Activated gamma-delta T cell (primary cell): ENCODE measurements around the gene NDUFAB1.
A peak's percentile ranks its signal among the peaks of the same experiment; 100 is the strongest.
"Not testable (repeated sequence)": the region's sequence is repeated elsewhere in the genome, so short reads cannot be mapped to it uniquely, and the experiment has no call there.

ENCODE experiments used
- DNase-seq: peaks from one replicate; lab custom pipeline; 2025; lab: John Stamatoyannopoulos, UW

NDUFAB1 gene

GRCh38 chr16:23584186-23585076 is 11.7 kb downstream of the NDUFAB1 start:
- DNase-seq: no peak

GRCh38 chr16:23583271-23583670 is 12.8 kb downstream of the NDUFAB1 start:
- not testable (repeated sequence) for DNase-seq

- DNase-seq: no peak
Observed at GRCh38 chr16:23581764-23582163, 14.4 kb downstream of the NDUFAB1 start.

- DNase-seq: no peak
Observed at GRCh38 chr16:23580391-23580790, 15.7 kb downstream of the NDUFAB1 start.

- no peak for DNase-seq
Observed at GRCh38 chr16:23579371-23579770, 16.7 kb downstream of the NDUFAB1 start.

- DNase-seq: no peak
Observed at GRCh38 chr16:23578101-23578830, 17.9 kb downstream of the NDUFAB1 start.

GRCh38 chr16:23577493-23577892 is 18.6 kb downstream of the NDUFAB1 start:
- DNase-seq: no peak

GRCh38 chr16:23575834-23576233 is 20.3 kb downstream of the NDUFAB1 start:
- DNase-seq: no peak

GRCh38 chr16:23573817-23574216 is 22.3 kb downstream of the NDUFAB1 start:
- DNase-seq: no peak

- no peak for DNase-seq
Observed at GRCh38 chr16:23572394-23572793, 23.7 kb downstream of the NDUFAB1 start.

GRCh38 chr16:23571895-23572294 is 24.2 kb downstream of the NDUFAB1 start:
- DNase-seq: no peak

GRCh38 chr16:23570992-23571632 is 25.0 kb downstream of the NDUFAB1 start:
- DNase-seq: no peak

- no peak for DNase-seq
Observed at GRCh38 chr16:23567602-23568001, 28.5 kb downstream of the NDUFAB1 start.

GRCh38 chr16:23566724-23567123 is 29.4 kb downstream of the NDUFAB1 start:
- no peak for DNase-seq

- no peak for DNase-seq
Observed at GRCh38 chr16:23564575-23565363, 31.3 kb downstream of the NDUFAB1 start.

GRCh38 chr16:23563186-23563585 is 32.9 kb downstream of the NDUFAB1 start:
- DNase-seq: no peak

GRCh38 chr16:23562505-23562904 is 33.6 kb downstream of the NDUFAB1 start:
- no peak for DNase-seq

GRCh38 chr16:23561586-23561985 is 34.5 kb downstream of the NDUFAB1 start:
- no peak for DNase-seq

GRCh38 chr16:23557779-23558702 is 38.1 kb downstream of the NDUFAB1 start:
- DNase-seq: no peak

- DNase-seq: peak; percentile 96
Observed at GRCh38 chr16:23556881-23557778, 39.0 kb downstream of the NDUFAB1 start, which contains the start of the genes EARS2 and UBFD1. Gene EARS2 (minus strand): TSS chr16:23557350. CDS start chr16:23557343, 7 bp downstream. Gene UBFD1 (plus strand): TSS chr16:23557727. CDS start chr16:23557743, 16 bp downstream.
